Keratinocyte (primary cell): ENCODE results near the gene RALY. TPM values are rescaled to one million over a fixed set of nuclear protein-coding genes. Genes with fewer than 3 reads are reported as not detected.

Experiments used
- DNase-seq: peaks from one replicate; pipeline ENCODE4 v3.0.0-alpha.2; 2011; ENCODE audit warnings: low read depth, missing footprints, low spot score
- FAIRE-seq: peaks from 2 replicates; lab custom pipeline; 2011; peaks lifted over from hg19 to GRCh38; lab: Jason Lieb, UNC
- H2AFZ ChIP-seq: 2 replicates; pipeline ENCODE4 v1.6.0; 2012; ENCODE audit warnings: low read length, control low read depth, inconsistent platforms; ENCODE audit not compliant: control insufficient read depth
- H3K27ac ChIP-seq: 2 replicates; pipeline ENCODE4 v1.5.1; 2011; ENCODE audit warnings: low read length; ENCODE audit not compliant: control insufficient read depth, insufficient read depth
- H3K27me3 ChIP-seq: 3 replicates; pipeline ENCODE4 v1.6.0; 2011; ENCODE audit warnings: low read length; ENCODE audit not compliant: control insufficient read depth, insufficient read depth; ENCODE audit errors: extremely low read depth
- H3K36me3 ChIP-seq, 2 experiments: 2 replicates in 1 of 2; 3 replicates in 1 of 2; pipeline ENCODE4 v1.5.1; 2011; ENCODE audit warnings: low read length in 2 of 2, mild to moderate bottlenecking in 1 of 2; ENCODE audit not compliant: control insufficient read depth in 2 of 2, insufficient read depth in 2 of 2; ENCODE audit errors: extremely low read depth in 1 of 2
- H3K4me1 ChIP-seq: 3 replicates; pipeline ENCODE4 v1.5.1; 2011; ENCODE audit warnings: low read length; ENCODE audit not compliant: control insufficient read depth, insufficient read depth; ENCODE audit errors: extremely low read depth
- H3K4me2 ChIP-seq: 3 replicates; pipeline ENCODE4 v1.6.0; 2011; ENCODE audit warnings: low read depth, low read length; ENCODE audit not compliant: control insufficient read depth, insufficient read depth; ENCODE audit errors: extremely low read depth
- H3K4me3 ChIP-seq, 3 experiments: fragments of 200-600 bp in 1 of 3; sonication (generic) in 1 of 3; 2 replicates in 2 of 3; 3 replicates in 1 of 3; pipeline ENCODE4 v1.5.1; 2011 to 2016; ENCODE audit warnings: low read length in 3 of 3, mild to moderate bottlenecking in 3 of 3, control low read depth in 2 of 3, inconsistent platforms in 1 of 3, low read depth in 1 of 3, mixed read lengths in 1 of 3, mixed run types in 1 of 3, moderate library complexity in 1 of 3; ENCODE audit not compliant: control insufficient read depth in 2 of 3, insufficient read depth in 2 of 3; ENCODE audit errors: extremely low read depth in 1 of 3
- H3K79me2 ChIP-seq: 2 replicates; pipeline ENCODE4 v1.6.0; 2012; ENCODE audit warnings: low read length; ENCODE audit not compliant: control insufficient read depth, insufficient read depth
- H3K9ac ChIP-seq: 3 replicates; pipeline ENCODE4 v1.6.0; 2011; ENCODE audit warnings: low read length; ENCODE audit not compliant: control insufficient read depth, insufficient read depth; ENCODE audit errors: extremely low read depth
- H3K9me1 ChIP-seq: 3 replicates; pipeline ENCODE4 v1.6.0; 2011; ENCODE audit warnings: low read length; ENCODE audit not compliant: control insufficient read depth, insufficient read depth; ENCODE audit errors: extremely low read depth
- H3K9me3 ChIP-seq: 2 replicates; pipeline ENCODE4 v1.5.1; 2012; ENCODE audit warnings: low read depth, low read length; ENCODE audit not compliant: control insufficient read depth
- H4K20me1 ChIP-seq: 3 replicates; pipeline ENCODE4 v1.6.0; 2011; ENCODE audit warnings: low read length; ENCODE audit not compliant: control insufficient read depth, insufficient read depth; ENCODE audit errors: extremely low read depth
- EZH2 ChIP-seq: IDR thresholded peaks from one replicate; pipeline ENCODE4 v1.6.1; 2012; ENCODE audit warnings: inconsistent platforms, mild to moderate bottlenecking, low read length, moderate library complexity
- dilution Hi-C: fragments of 300-500 bp; cut with MboI; formaldehyde crosslinking; loops from one replicate; pipeline ENCODE4 v1.7.0; 2020; ENCODE audit warnings: low sequenced_read_pairs; ENCODE audit not compliant: extremely low pct_ligation_motif_present
- polyA plus RNA-seq, 5 experiments: library from polyadenylated mRNA; depleted of rRNA in 3 of 5; stranded (reverse) in 3 of 5; stranded (forward) in 1 of 5; unstranded in 1 of 5; fragments of >200 nt; gene quantifications; 1 replicate in 1 of 5; 2 replicates in 3 of 5; 3 replicates in 1 of 5; pipeline versions ENCODE4 v1.2.1 to v1.2.3, GENCODE V29; 2011 to 2012; ENCODE audit warnings: missing spikeins in 2 of 5, low read depth in 1 of 5, low replicate concordance in 1 of 5
- TF ChIP-seq, protein P1 (sequence below), 3 experiments: IDR thresholded peaks in 1 of 3; conservative IDR thresholded peaks in 1 of 3; optimal IDR thresholded peaks in 1 of 3; 2 replicates in 2 of 3; 3 replicates in 1 of 3; pipeline versions ENCODE3 to v1.5.1; 2011; ENCODE audit warnings: low read length in 3 of 3, mild to moderate bottlenecking in 3 of 3, moderate library complexity in 2 of 3, control low read depth in 1 of 3, inconsistent platforms in 1 of 3; ENCODE audit not compliant: insufficient read depth in 2 of 3; ENCODE audit errors: extremely low read depth in 1 of 3

Gene RALY
- polyA plus RNA-seq, 1 donor (not counting 4 experiments of a cell fraction or from before 2014, with no cell fraction given) = 118 TPM

DNA sequence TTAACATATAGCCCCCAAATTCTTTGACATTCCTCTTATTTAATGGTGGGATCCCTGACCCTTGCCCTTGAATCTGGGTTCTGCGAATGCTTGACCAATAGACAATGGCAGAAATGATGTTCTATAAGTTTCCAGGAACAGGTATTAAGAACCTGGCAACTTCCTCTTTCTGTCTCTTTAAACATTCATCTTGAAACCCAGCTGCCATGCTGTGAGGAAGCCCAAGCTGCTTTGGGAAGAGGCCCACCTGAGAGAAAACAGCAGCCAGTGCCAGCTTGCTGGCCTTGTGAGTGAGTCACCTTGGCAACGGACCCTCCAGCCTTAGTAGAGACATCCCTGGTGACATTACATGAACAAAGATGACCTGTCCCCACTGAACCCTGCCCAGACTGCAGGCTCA lies 45.2 kb upstream of the RALY start:
- no peak overlapping the region for H3K4me3 ChIP-seq
- no peaks in the 10 kb centered on the region for H3K9me1 ChIP-seq
- no peaks in the 10 kb centered on the region for H3K79me2 ChIP-seq
- H3K9me3 ChIP-seq = peaks cover 9% of the 10 kb centered on the region
- no peaks in the 10 kb centered on the region for H3K36me3 ChIP-seq
- DNase-seq = no peak
- H3K27ac ChIP-seq = no peak overlapping the region
- H2AFZ ChIP-seq = no peak overlapping the region
- H3K9ac ChIP-seq = no peak overlapping the region
- dilution Hi-C loops = loop anchor here (25.0 kb wide), 1 partner anchor 114 kb away; no protein-coding TSS in a partner anchor
- no peak for FAIRE-seq
- no peak overlapping the region for H3K4me2 ChIP-seq
- peaks cover 3% of the 10 kb centered on the region for H3K4me1 ChIP-seq
- no peaks in the 10 kb centered on the region for H3K27me3 ChIP-seq
- TF ChIP-seq, protein P1, sequence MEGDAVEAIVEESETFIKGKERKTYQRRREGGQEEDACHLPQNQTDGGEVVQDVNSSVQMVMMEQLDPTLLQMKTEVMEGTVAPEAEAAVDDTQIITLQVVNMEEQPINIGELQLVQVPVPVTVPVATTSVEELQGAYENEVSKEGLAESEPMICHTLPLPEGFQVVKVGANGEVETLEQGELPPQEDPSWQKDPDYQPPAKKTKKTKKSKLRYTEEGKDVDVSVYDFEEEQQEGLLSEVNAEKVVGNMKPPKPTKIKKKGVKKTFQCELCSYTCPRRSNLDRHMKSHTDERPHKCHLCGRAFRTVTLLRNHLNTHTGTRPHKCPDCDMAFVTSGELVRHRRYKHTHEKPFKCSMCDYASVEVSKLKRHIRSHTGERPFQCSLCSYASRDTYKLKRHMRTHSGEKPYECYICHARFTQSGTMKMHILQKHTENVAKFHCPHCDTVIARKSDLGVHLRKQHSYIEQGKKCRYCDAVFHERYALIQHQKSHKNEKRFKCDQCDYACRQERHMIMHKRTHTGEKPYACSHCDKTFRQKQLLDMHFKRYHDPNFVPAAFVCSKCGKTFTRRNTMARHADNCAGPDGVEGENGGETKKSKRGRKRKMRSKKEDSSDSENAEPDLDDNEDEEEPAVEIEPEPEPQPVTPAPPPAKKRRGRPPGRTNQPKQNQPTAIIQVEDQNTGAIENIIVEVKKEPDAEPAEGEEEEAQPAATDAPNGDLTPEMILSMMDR (optimal IDR thresholded peaks at IDR 0.05 in 1 of 3, IDR thresholded peaks at IDR 0.05 in 1 of 3, conservative IDR thresholded peaks at IDR 0.05 in 1 of 3; ENCODE audit: extremely low read depth in 1 of 3, insufficient read depth in 2 of 3, low read length in 3 of 3) = no peak
- TF ChIP-seq EZH2 = no peak
- no peaks in the 10 kb centered on the region for H4K20me1 ChIP-seq

DNA sequence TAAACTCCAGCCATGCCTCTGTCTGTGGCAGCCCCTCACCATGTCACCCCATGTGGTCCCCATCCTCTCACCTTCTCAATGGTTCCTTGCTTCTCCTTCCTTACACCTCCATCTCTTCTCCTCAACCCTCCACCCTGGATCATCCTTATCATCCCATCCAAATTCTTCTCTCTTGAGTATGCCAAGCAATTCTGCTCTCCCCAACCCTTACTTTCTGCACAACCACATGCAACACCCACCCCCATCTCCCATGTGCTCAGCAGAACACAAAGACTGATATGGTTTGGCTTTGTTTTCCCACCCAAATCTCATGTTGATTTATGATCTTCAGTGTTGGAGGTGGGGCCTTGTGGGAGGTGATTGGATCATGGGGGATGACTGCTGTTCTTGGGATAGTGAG lies 42.5 kb upstream of the RALY start:
- Histone ChIP-seq H3K27ac (no peak overlapping the region), H3K9me3 (peaks cover 9% of the 10 kb centered on the region), H3K27me3 (no peaks in the 10 kb centered on the region), H3K9me1 (no peaks in the 10 kb centered on the region), H4K20me1 (no peaks in the 10 kb centered on the region), H3K4me2 (no peak overlapping the region), H2AFZ (no peak overlapping the region), H3K79me2 (no peaks in the 10 kb centered on the region), H3K4me3 (no peak overlapping the region), H3K4me1 (no peaks in the 10 kb centered on the region), H3K36me3 (no peaks in the 10 kb centered on the region), H3K9ac (no peak overlapping the region)
- dilution Hi-C loops = no loop called here
- TF ChIP-seq, protein P1 (optimal IDR thresholded peaks at IDR 0.05 in 1 of 3, IDR thresholded peaks at IDR 0.05 in 1 of 3, conservative IDR thresholded peaks at IDR 0.05 in 1 of 3; ENCODE audit: extremely low read depth in 1 of 3, insufficient read depth in 2 of 3, low read length in 3 of 3) = no peak
- no peak for TF ChIP-seq EZH2
- no peak for FAIRE-seq
- no peak for DNase-seq
